HFFc6 (cell line): ENCODE data around the gene GPRIN1. TPM values are rescaled to one million over a fixed set of nuclear protein-coding genes. Genes with fewer than 3 reads are reported as not detected.

ENCODE experiments used
- DNase-seq: peaks from one replicate; pipeline ENCODE4 v3.0.0-alpha.2; 2018
- H3K27ac Mint-ChIP-seq: 2 replicates; pipeline ENCODE4 v1.8.0; 2020; ENCODE audit warnings: mild to moderate bottlenecking, mixed read lengths
- H3K27me3 Mint-ChIP-seq: 2 replicates; pipeline ENCODE4 v1.8.0; 2021; ENCODE audit warnings: mild to moderate bottlenecking, moderate library complexity, mixed read lengths; ENCODE audit not compliant: insufficient read depth
- H3K36me3 Mint-ChIP-seq: 2 replicates; pipeline ENCODE4 v1.8.0; 2021; ENCODE audit warnings: low read depth, mixed read lengths
- H3K4me1 Mint-ChIP-seq: 2 replicates; pipeline ENCODE4 v1.8.0; 2020; ENCODE audit warnings: low read depth, mixed read lengths
- H3K4me3 Mint-ChIP-seq: 2 replicates; pipeline ENCODE4 v1.8.0; 2020; ENCODE audit warnings: mild to moderate bottlenecking, moderate library complexity, mixed read lengths
- H3K9me3 Mint-ChIP-seq: 2 replicates; pipeline ENCODE4 v1.8.0; 2020; ENCODE audit warnings: mild to moderate bottlenecking, mixed read lengths
- CTCF ChIP-seq: fragments of 200-600 bp; sonication (generic); IDR thresholded peaks from 2 replicates; pipeline ENCODE4 v1.5.0; 2021; ENCODE audit warnings: antibody characterized with exemption, mild to moderate bottlenecking
- total RNA-seq, 6 experiments: library from RNA; stranded (reverse); fragmentation: NEBNext Ultra II Directional; extraction: Animal tissue kit (Norgen Biotek cat#: 25700); gene quantifications; 2 replicates in 1 of 6; 3 replicates in 5 of 6; pipeline ENCODE4 v1.2.3, GENCODE V29; 2021

GPRIN1 gene
- total RNA-seq, 6 experiments from 2014 or later = 2.3 to 5.4 (median 2.6) TPM

DNA sequence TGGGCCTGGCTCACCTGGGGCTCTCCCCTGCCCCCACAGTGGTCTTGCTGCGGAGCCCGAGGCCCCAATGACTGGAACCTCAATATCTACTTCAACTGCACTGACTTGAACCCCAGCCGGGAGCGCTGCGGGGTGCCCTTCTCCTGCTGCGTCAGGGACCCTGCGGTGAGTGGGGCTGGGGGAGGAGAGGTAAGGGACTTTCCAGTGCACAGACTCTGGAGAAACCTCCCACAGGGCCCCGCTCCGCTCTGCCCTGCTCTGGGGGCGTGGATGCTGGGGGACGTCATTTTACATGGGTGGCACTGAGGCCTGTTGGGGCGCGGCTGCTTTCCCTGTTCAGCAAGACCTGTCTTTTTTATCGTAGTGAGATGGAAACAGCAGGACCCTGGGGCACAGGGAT, 44.9 kb upstream of the GPRIN1 start:
- no peaks in the 10 kb centered on the region for H3K27me3 Mint-ChIP-seq
- TF ChIP-seq CTCF = no peak
- H3K9me3 Mint-ChIP-seq = no peaks in the 10 kb centered on the region
- no peak overlapping the region for H3K27ac Mint-ChIP-seq
- DNase-seq = no peak
- peaks cover 14% of the 10 kb centered on the region for H3K4me1 Mint-ChIP-seq
- no peak overlapping the region for H3K4me3 Mint-ChIP-seq
- H3K36me3 Mint-ChIP-seq = peaks cover 5% of the 10 kb centered on the region; the same call in 1 of the 2 replicates

DNA sequence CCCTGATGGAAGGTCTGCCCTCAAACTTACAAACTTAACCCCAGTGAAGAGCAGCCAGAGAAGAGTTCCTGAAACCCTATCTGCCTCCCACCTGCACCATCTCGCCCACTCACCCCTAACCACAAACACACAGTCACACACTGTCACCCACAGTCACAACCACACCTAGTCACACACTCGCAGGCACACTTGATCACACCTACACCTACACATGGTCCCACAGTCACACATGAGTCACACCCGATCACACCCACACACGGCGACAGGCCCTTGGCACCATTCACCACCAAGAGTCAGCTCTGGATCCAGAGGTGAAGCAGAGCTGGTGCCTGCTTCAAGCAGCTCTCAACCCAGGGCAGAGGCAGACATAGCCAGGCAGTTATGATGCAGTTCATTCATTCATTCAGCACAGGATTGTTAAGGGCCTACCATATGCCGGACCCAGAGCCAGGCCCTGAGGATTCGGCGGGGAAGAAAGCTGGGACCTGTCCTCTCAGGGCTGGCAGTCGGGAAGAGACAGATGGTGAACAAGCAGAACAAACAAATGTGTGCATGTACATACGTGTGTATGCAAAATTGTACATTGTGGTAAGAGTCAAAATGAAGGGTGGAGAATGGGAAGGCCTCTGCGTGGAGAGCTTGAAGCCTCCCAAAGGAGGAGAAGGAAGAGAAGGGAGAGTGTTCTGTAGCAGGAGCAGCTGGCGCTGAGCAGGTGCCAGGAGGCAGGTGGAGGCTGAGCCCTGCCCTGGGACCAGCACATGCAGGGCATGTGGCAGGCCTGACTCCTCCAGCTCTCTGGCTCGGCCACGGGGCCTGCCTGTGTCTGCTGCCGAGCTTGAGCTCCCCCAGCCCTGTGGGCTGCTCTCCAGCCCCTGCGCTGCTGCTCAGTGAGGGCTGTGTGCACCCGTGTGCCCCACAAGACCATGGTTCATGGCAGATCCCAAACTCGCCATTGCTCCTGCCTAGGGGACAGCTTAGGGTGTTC, 43.7 kb upstream of the GPRIN1 start:
- H3K4me3 Mint-ChIP-seq = no peak overlapping the region
- H3K27me3 Mint-ChIP-seq = no peaks in the 10 kb centered on the region
- DNase-seq = peak; percentile 22
- H3K4me1 Mint-ChIP-seq = peaks cover 15% of the 10 kb centered on the region
- TF ChIP-seq CTCF = no peak
- peak overlapping the region; percentile 1; the same call in 1 of the 2 replicates for H3K27ac Mint-ChIP-seq
- H3K36me3 Mint-ChIP-seq = peaks cover 5% of the 10 kb centered on the region; the same call in 1 of the 2 replicates
- no peaks in the 10 kb centered on the region for H3K9me3 Mint-ChIP-seq

DNA sequence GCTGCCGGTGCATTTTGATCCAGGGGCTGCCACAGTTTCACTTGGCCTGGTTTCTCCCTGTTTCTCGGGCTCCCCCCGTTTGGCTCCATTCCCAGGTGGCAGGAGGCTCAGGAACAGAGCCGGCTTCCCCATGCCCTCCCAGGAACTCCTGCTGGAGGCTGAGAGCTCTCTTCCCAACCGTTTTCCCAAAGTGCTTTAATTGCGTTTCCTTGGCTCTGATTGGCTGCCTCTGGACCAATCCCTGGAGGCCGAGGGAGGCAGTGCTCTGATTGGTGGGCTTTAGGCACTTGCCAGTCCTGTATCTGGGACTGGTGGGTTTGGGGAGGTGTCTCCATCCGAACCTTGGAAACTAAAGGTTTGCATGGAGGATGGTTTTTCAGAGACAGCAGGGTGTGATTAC, 42.2 kb upstream of the GPRIN1 start:
- Mint-ChIP-seq H3K9me3 (no peaks in the 10 kb centered on the region), H3K27ac (no peak overlapping the region), H3K4me1 (peaks cover 21% of the 10 kb centered on the region), H3K36me3 (peaks cover 5% of the 10 kb centered on the region; the same call in 1 of the 2 replicates), H3K27me3 (no peaks in the 10 kb centered on the region), H3K4me3 (no peak overlapping the region)
- no peak for TF ChIP-seq CTCF
- DNase-seq = no peak

DNA sequence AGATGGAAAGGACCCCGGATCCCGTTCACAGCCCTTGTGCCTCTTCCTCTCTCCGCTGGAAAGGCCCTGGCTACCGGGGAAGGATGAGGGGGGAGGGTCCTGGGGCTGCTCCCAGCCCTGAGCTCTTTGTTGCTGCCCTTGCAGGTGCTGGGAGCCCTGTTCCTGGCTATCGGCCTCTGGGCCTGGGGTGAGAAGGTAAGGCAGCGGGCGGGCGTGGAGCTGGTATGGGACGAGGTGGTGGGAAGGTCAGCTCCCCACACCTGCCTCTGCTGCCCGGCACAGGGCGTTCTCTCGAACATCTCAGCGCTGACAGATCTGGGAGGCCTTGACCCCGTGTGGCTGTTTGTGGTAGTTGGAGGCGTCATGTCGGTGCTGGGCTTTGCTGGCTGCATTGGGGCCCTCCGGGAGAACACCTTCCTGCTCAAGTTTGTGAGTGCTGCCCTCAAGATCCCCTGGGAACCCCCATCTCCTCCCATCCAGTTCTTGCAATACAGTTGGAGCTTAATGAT, 41.6 kb upstream of the GPRIN1 start:
- H3K36me3 Mint-ChIP-seq = peaks cover 5% of the 10 kb centered on the region; the same call in 1 of the 2 replicates
- H3K27ac Mint-ChIP-seq = no peak overlapping the region
- no peaks in the 10 kb centered on the region for H3K9me3 Mint-ChIP-seq
- no peak for TF ChIP-seq CTCF
- DNase-seq = no peak
- peaks cover 26% of the 10 kb centered on the region for H3K4me1 Mint-ChIP-seq
- no peak overlapping the region for H3K4me3 Mint-ChIP-seq
- no peaks in the 10 kb centered on the region for H3K27me3 Mint-ChIP-seq

DNA sequence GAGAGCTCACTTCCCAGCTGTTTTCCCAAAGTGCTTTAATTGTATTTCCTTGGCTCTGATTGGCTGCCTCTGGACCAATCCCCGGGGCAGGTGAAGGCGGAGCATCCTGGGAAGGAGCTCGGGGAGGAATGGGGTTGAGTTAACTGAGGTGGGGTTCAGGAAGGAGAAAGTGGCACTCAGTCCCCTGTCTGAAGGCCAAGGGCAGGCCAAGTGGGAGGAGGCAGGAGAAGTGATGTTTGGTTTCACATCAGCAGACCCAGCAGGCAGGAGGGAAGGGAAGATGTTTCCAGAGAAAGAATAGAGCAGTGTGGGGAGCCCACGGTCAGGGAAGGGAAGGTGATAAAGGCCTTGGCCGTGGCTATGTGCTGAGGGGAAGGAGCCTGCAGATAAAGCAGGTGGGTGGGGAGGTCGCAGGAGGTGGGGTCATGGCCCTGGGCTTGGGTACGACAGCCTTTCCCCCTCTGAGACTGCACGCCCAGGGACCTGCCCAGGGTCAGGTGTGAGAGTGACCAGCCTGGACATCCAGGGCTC, 40.5 kb upstream of the GPRIN1 start:
- Mint-ChIP-seq H3K4me1 (peaks cover 33% of the 10 kb centered on the region), H3K4me3 (no peak overlapping the region), H3K36me3 (peaks cover 5% of the 10 kb centered on the region; the same call in 1 of the 2 replicates), H3K9me3 (no peaks in the 10 kb centered on the region), H3K27me3 (no peaks in the 10 kb centered on the region), H3K27ac (no peak overlapping the region)
- no peak for DNase-seq
- TF ChIP-seq CTCF = no peak
